GM12801 (cell line): ENCODE data around the gene RABGAP1.

Experiments used
- CTCF ChIP-seq: IDR thresholded peaks from one replicate; pipeline ENCODE4 v1.5.1; 2011; ENCODE audit warnings: control low read depth; ENCODE audit not compliant: insufficient read length; ENCODE audit errors: extremely low read depth

The RABGAP1 gene

GRCh38 chr9:123150708-123151503, 210.1 kb downstream of the RABGAP1 start:
- TF ChIP-seq CTCF: no peak
